ENCODE data around the gene IQCE.

IQCE gene

DNA sequence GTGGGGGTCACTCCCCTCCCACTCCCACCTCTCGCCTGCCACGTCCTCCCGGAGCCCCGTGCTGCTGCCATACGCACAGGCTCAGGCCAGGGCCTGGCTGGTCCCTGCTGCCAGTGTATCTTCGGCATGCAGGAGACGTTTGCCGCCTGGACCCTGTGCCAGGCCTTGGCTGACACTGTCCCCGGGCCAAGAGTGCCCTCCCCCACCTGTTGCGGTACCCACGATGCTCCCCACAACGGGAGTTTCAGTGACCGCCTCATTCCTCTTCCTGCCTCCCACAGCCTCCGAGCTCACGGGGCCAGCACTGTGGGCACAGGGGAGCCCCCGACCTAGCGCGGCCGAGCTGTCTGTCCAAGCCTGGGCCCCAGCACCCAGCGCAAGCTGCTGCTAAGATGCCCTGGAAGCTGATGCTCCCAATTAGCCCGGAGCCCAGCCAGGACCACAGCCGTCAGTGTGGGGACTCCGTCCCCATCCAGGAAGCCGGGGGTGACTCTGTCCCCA lies 80.5 kb downstream of the IQCE start:
- Histone ChIP-seq H3K9ac (ENCODE audit: low read length) (no peak overlapping the region), H3K9me3 (ENCODE audit: low read length) (no peaks in the 10 kb centered on the region), H3K27ac (ENCODE audit: low read depth, low read length, poor library complexity, severe bottlenecking) (no peak overlapping the region), H2AFZ (ENCODE audit: low read length) (no peak overlapping the region), H3F3A (ENCODE audit: insufficient read depth, low read length) (no peaks in the 10 kb centered on the region), H3K4me3 (ENCODE audit: low read depth, low read length, poor library complexity, severe bottlenecking) (no peak overlapping the region), H3K4me1 (ENCODE audit: insufficient read depth, low read length, severe bottlenecking) (peaks cover 15% of the 10 kb centered on the region), H3K9me2 (ENCODE audit: low read depth, low read length) (no peaks in the 10 kb centered on the region), H3K4me2 (ENCODE audit: low read length) (no peak overlapping the region), H3K79me2 (ENCODE audit: insufficient read depth, low read length) (no peaks in the 10 kb centered on the region), H4K20me1 (ENCODE audit: insufficient read depth, low read length) (no peaks in the 10 kb centered on the region), H3K27me3 (ENCODE audit: insufficient read depth, low read length) (peaks cover 18% of the 10 kb centered on the region; the same call in 1 of the 2 replicates), H3K36me3 (ENCODE audit: insufficient read depth, low read length) (no peaks in the 10 kb centered on the region)
- TF ChIP-seq EZH2 (IDR thresholded peaks at IDR 0.05; ENCODE audit: borderline replicate concordance, low read length) (no peak), CTCF (IDR thresholded peaks at IDR 0.05; ENCODE audit: low read length) (no peak)

DNA sequence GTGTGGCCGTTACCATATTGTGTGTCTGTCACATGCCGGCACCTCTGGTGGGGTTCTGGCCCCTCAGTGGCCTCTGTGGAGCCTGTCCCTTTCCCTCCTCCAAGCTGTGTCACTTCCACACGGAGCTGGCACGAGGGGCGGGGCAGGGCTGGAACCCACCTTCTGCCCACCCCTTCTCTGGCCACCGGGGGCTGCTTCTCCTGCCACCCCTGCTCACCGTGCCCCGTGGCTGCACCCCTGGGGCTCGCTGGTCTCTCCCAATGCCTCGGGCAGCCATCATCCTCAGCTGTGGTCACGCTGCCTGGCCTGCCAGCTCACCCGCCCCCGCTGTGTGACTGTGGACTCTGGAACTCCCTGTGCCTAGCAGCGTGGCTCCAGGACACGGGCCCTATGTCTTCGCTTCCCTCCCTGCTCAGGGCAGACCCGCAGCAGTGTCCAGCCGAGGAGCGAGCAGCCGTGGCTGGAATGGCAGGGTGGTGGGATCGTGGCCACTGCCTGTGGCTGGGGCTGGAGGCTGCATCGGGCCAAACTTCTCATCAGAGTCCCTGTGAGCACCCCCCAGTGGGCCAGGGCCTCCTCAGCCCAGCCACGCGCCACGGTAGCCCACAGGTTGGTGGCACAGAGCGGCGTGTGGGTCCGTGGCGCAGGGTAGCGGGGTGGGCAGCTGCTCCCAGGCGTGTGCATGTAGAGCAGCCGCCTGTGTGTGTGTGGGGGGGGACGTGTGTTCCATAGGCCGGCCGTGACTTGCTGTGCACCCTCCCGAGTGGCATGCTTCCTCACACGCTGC lies 81.1 kb downstream of the IQCE start:
- Histone ChIP-seq H4K20me1 (ENCODE audit: insufficient read depth, low read length) (no peaks in the 10 kb centered on the region), H3K27ac (ENCODE audit: low read depth, low read length, poor library complexity, severe bottlenecking) (no peak overlapping the region), H3K27me3 (ENCODE audit: insufficient read depth, low read length) (peaks cover 18% of the 10 kb centered on the region; the same call in 1 of the 2 replicates), H2AFZ (ENCODE audit: low read length) (no peak overlapping the region), H3F3A (ENCODE audit: insufficient read depth, low read length) (no peaks in the 10 kb centered on the region), H3K9me3 (ENCODE audit: low read length) (no peaks in the 10 kb centered on the region), H3K9ac (ENCODE audit: low read length) (no peak overlapping the region), H3K36me3 (ENCODE audit: insufficient read depth, low read length) (no peaks in the 10 kb centered on the region), H3K79me2 (ENCODE audit: insufficient read depth, low read length) (no peaks in the 10 kb centered on the region), H3K4me1 (ENCODE audit: insufficient read depth, low read length, severe bottlenecking) (peaks cover 17% of the 10 kb centered on the region), H3K4me2 (ENCODE audit: low read length) (no peak overlapping the region), H3K9me2 (ENCODE audit: low read depth, low read length) (no peaks in the 10 kb centered on the region), H3K4me3 (ENCODE audit: low read depth, low read length, poor library complexity, severe bottlenecking) (no peak overlapping the region)
- no peak for TF ChIP-seq EZH2 (IDR thresholded peaks at IDR 0.05; ENCODE audit: borderline replicate concordance, low read length)
- no peak for TF ChIP-seq CTCF (IDR thresholded peaks at IDR 0.05; ENCODE audit: low read length)

DNA sequence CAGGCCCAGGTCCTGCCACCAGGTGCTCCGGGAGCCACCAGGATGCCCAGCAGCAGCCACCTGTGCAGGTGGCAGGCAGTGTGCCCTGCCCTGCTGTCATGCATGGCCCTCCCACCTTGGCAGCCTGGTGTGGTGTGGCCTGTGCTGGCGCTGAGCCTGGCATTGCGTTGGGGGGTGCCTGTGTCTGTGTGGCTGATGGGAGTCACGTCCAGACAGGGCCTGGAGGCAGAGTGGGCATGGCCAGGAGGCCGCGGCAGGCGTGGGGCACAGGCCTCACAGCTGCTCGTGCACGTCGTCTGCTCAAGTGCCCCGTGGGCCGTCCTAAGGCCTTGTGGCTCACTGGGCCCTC lies 81.7 kb downstream of the IQCE start:
- H3K4me2 ChIP-seq (ENCODE audit: low read length): no peak overlapping the region
- no peak overlapping the region for H3K4me3 ChIP-seq (ENCODE audit: low read depth, low read length, poor library complexity, severe bottlenecking)
- no peaks in the 10 kb centered on the region for H3K9me3 ChIP-seq (ENCODE audit: low read length)
- TF ChIP-seq CTCF (IDR thresholded peaks at IDR 0.05; ENCODE audit: low read length): no peak
- no peak for TF ChIP-seq EZH2 (IDR thresholded peaks at IDR 0.05; ENCODE audit: borderline replicate concordance, low read length)
- no peak overlapping the region for H3K27ac ChIP-seq (ENCODE audit: low read depth, low read length, poor library complexity, severe bottlenecking)
- H3K79me2 ChIP-seq (ENCODE audit: insufficient read depth, low read length): no peaks in the 10 kb centered on the region
- peaks cover 23% of the 10 kb centered on the region for H3K4me1 ChIP-seq (ENCODE audit: insufficient read depth, low read length, severe bottlenecking)
- H3K27me3 ChIP-seq (ENCODE audit: insufficient read depth, low read length): peaks cover 18% of the 10 kb centered on the region; the same call in 1 of the 2 replicates
- H3K9me2 ChIP-seq (ENCODE audit: low read depth, low read length): no peaks in the 10 kb centered on the region
- no peaks in the 10 kb centered on the region for H4K20me1 ChIP-seq (ENCODE audit: insufficient read depth, low read length)
- H2AFZ ChIP-seq (ENCODE audit: low read length): no peak overlapping the region
- no peak overlapping the region for H3K9ac ChIP-seq (ENCODE audit: low read length)
- H3F3A ChIP-seq (ENCODE audit: insufficient read depth, low read length): no peaks in the 10 kb centered on the region
- H3K36me3 ChIP-seq (ENCODE audit: insufficient read depth, low read length): no peaks in the 10 kb centered on the region
